Pancreas (tissue), 10 donors: ENCODE measurements around the gene PTPRM. TPM values are rescaled to one million over a fixed set of nuclear protein-coding genes. Genes with fewer than 3 reads are reported as not detected.

Experiments used
- ATAC-seq, 4 donors: fragments of 200-7000 bp; cut with Tn5 transposase; one replicate each; pipeline versions ENCODE4 v1.8.0 to v1.9.1; 2020; ENCODE audit warnings: mild to moderate bottlenecking in 4 of 4, moderate library complexity in 4 of 4
- DNase-seq, 6 donors: peaks; one replicate each; pipeline ENCODE4 v3.0.0-alpha.2; 2020
- FAIRE-seq: peaks from 2 replicates; lab custom pipeline; 2012; peaks lifted over from hg19 to GRCh38; lab: Jason Lieb, UNC
- H3K27ac ChIP-seq, 4 donors: fragments of 200-600 bp; sonication (generic); 1 replicate in 3 of 4; 2 replicates in 1 of 4; pipeline versions ENCODE4 v1.5.0 to v1.8.0; 2020
- H3K27me3 ChIP-seq, 4 donors: fragments of 200-600 bp; one replicate each; pipeline ENCODE4 v1.8.0; 2021
- H3K36me3 ChIP-seq, 3 donors: fragments of 200-600 bp; sonication (generic) in 1 of 3; one replicate each; pipeline versions ENCODE4 v1.5.0 to v1.8.0; 2020 to 2021
- H3K4me1 ChIP-seq, 3 donors: fragments of 200-600 bp; one replicate each; pipeline ENCODE4 v1.8.0; 2021
- H3K4me3 ChIP-seq, 4 donors: fragments of 200-600 bp; sonication (generic) in 2 of 4; one replicate each; pipeline versions ENCODE4 v1.5.0 to v1.8.0; 2020 to 2021
- H3K9me3 ChIP-seq, 4 donors: fragments of 200-600 bp; one replicate each; pipeline ENCODE4 v1.8.0; 2021
- CTCF ChIP-seq, 4 donors: fragments of 200-600 bp; sonication (generic) in 3 of 4; IDR thresholded peaks; one replicate each; pipeline versions ENCODE4 v1.5.0 to v1.8.0; 2021; ENCODE audit warnings: antibody characterized with exemption in 4 of 4
- WGBS, 2 donors: extraction: QIAGEN DNeasy Blood & Tissue Kit; methylation state at CpG; one replicate each; pipeline ENCODE4 v1.1.7; 2013; 5-methylcytosine and 5-hydroxymethylcytosine counted together
- intact Hi-C, 3 donors: fragments of 100-400 bp; cut with DNase I; formaldehyde crosslinking; loops; one replicate each; pipeline versions ENCODE4 v1.11.1 to v1.14.2; 2022
- polyA plus RNA-seq, 2 donors: library from polyadenylated mRNA; stranded (reverse); fragments of 200-250 nt; gene quantifications; one replicate each; pipeline ENCODE4 v1.2.3, GENCODE V29; 2013
- total RNA-seq, 6 donors: library from RNA; stranded (reverse); fragmentation: NEBNext Ultra II Directional in 4 of 6; extraction: Animal tissue kit (Norgen Biotek cat#: 25700) in 4 of 6; gene quantifications; one replicate each; pipeline versions ENCODE4 v1.2.1 to v1.2.4, GENCODE V29; 2021 to 2023
- donor health status: healthy with polysubstance abuse.
- donor health status: DM: no; HTN: no; CAD: no; lungs with moderate emphysema.
- donor health status: DM: no; HTN: no; CAD: no.
- donor health status: control.
- donor health status: control.
- donor health status: Bipolar disorder and iron deficiency.
- donor health status: DM: yes; HTN: yes; CAD: no.
- donor health status: DM: no; HTN: no; CAD: no.
- donor health status: DM: no; HTN: no; CAD: no.
- donor health status: DM: yes; HTN: yes; CAD: no.

The PTPRM gene
- total and polyA plus RNA-seq, 8 donors = 14.5 to 50.7 (median 19.7) TPM

GRCh38 chr18:7742224-7742623 lies 175.1 kb downstream of the PTPRM start:
- Histone ChIP-seq H3K4me1 (peaks cover 0 to 8% (median under 1%) of the 10 kb centered on the region in 3 donors), H3K27ac (no peak overlapping the region), H3K4me3 (no peak overlapping the region), H3K36me3 (no peaks in the 10 kb centered on the region), H3K9me3 (no peaks in the 10 kb centered on the region), H3K27me3 (no peaks in the 10 kb centered on the region)
- ATAC-seq (no peak), DNase-seq (no peak), FAIRE-seq (no peak)
- intact Hi-C loops = no loop called here
- no peak for TF ChIP-seq CTCF (IDR thresholded peaks at IDR 0.05)
- 91 to 93% methylated on average over 2 of the region's 2 CpGs for WGBS, 2 donors

GRCh38 chr18:7743256-7743655 lies 176.1 kb downstream of the PTPRM start:
- H3K27ac ChIP-seq = no peak overlapping the region
- intact Hi-C loops = no loop called here

GRCh38 chr18:7746106-7746505 lies 179.0 kb downstream of the PTPRM start:
- DNase-seq (no peak), ATAC-seq (no peak), FAIRE-seq (no peak)
- Histone ChIP-seq H3K4me1 (peaks cover 10 to 23% (median 17%) of the 10 kb centered on the region in 3 donors), H3K4me3 (no peak overlapping the region), H3K9me3 (no peaks in the 10 kb centered on the region), H3K36me3 (no peaks in the 10 kb centered on the region), H3K27me3 (no peaks in the 10 kb centered on the region), H3K27ac (no peak overlapping the region)
- TF ChIP-seq CTCF (IDR thresholded peaks at IDR 0.05) = no peak
- 97 to 99% methylated on average over 3 of the region's 3 CpGs for WGBS, 2 donors
- intact Hi-C loops = no loop called here

More at GRCh38 chr18:7743256-7743655, 176.1 kb downstream of the PTPRM start:
- DNase-seq (no peak), FAIRE-seq (no peak), ATAC-seq (no peak)
- TF ChIP-seq CTCF (IDR thresholded peaks at IDR 0.05) = no peak
- Histone ChIP-seq H3K4me3 (no peak overlapping the region), H3K36me3 (no peaks in the 10 kb centered on the region), H3K9me3 (no peaks in the 10 kb centered on the region), H3K27me3 (no peaks in the 10 kb centered on the region), H3K4me1 (peaks cover 0 to 8% (median 2%) of the 10 kb centered on the region in 3 donors)
- 52 to 54% methylated on average over 1 of the region's 1 CpG for WGBS, 2 donors

- Histone ChIP-seq H3K27me3 (no peaks in the 10 kb centered on the region), H3K9me3 (no peaks in the 10 kb centered on the region), H3K4me3 (no peak overlapping the region), H3K36me3 (no peaks in the 10 kb centered on the region), H3K4me1 (peaks cover 10 to 26% (median 17%) of the 10 kb centered on the region in 3 donors), H3K27ac (peak overlapping the region in 2 of 4 donors; percentile 7 to 41)
- no peak for TF ChIP-seq CTCF (IDR thresholded peaks at IDR 0.05)
- ATAC-seq = no peak
- DNase-seq = no peak
- 40 to 50% methylated on average over 4 of the region's 4 CpGs for WGBS, 2 donors
- no peak for FAIRE-seq
- intact Hi-C loops = no loop called here
These were observed 181.3 kb downstream of the PTPRM start for GRCh38 chr18:7748251-7749007.

GRCh38 chr18:7749008-7749405 lies 181.9 kb downstream of the PTPRM start:
- peaks cover 10 to 26% (median 14%) of the 10 kb centered on the region in 3 donors for H3K4me1 ChIP-seq
- FAIRE-seq = no peak
- intact Hi-C loops = no loop called here
- 54 to 60% methylated on average over 2 of the region's 2 CpGs for WGBS, 2 donors
- peak in 1 of 4 donors; percentile 13 for ATAC-seq
- H3K4me3 ChIP-seq = no peak overlapping the region
- H3K9me3 ChIP-seq = no peaks in the 10 kb centered on the region
- no peaks in the 10 kb centered on the region for H3K27me3 ChIP-seq
- no peak for DNase-seq
- no peaks in the 10 kb centered on the region for H3K36me3 ChIP-seq
- peak overlapping the region in 2 of 4 donors; percentile 7 to 41 for H3K27ac ChIP-seq
- TF ChIP-seq CTCF (IDR thresholded peaks at IDR 0.05) = no peak
